Measurements from ENCODE around the gene NPAT.

NPAT gene

DNA sequence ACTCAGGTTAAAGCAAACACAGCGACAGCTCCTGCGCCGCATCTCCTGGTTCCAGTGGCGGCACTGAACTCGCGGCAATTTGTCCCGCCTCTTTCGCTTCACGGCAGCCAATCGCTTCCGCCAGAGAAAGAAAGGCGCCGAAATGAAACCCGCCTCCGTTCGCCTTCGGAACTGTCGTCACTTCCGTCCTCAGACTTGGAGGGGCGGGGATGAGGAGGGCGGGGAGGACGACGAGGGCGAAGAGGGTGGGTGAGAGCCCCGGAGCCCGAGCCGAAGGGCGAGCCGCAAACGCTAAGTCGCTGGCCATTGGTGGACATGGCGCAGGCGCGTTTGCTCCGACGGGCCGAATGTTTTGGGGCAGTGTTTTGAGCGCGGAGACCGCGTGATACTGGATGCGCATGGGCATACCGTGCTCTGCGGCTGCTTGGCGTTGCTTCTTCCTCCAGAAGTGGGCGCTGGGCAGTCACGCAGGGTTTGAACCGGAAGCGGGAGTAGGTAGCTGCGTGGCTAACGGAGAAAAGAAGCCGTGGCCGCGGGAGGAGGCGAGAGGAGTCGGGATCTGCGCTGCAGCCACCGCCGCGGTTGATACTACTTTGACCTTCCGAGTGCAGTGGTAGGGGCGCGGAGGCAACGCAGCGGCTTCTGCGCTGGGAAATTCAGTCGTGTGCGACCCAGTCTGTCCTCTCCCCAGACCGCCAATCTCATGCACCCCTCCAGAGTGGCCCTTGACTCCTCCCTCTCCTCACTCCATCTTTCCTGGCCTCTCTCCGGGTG lies at the start of gene NPAT, which contains the start of gene ATM:
Gene NPAT (minus strand): TSS at position 65 of the 774 bp plus-strand sequence. CDS start 102 bp downstream, outside the sequence.
Gene ATM (plus strand): TSS at position 494 of the 774 bp plus-strand sequence. CDS start 4,558 bp downstream, outside the sequence.
- DNase-seq (ENCODE audit: low spot score), result peak; percentile 90

- DNase-seq (ENCODE audit: low spot score), result no peak
Observed at GRCh38 chr11:108269583-108269982, 47.1 kb upstream of the NPAT start.

DNA sequence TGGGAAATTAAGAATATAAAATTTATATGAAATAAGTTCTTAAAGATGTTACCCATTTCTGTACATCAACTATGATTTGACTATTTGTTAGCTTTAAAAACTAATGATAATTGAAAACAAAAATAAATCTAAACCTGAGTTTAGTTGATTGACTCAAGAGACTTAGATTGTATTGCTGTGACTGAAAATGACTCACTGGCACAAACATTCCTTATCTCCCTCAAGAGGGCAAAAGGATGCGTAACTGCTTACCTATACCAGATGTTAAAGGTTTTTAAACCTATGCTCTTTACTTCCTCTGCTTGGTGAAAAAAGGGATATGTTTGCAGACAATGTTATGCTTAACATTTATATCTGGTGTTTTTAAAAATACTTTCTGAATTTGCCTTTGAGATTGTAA lies 30.7 kb upstream of the NPAT start:
- DNase-seq (ENCODE audit: low spot score), result no peak

DNA sequence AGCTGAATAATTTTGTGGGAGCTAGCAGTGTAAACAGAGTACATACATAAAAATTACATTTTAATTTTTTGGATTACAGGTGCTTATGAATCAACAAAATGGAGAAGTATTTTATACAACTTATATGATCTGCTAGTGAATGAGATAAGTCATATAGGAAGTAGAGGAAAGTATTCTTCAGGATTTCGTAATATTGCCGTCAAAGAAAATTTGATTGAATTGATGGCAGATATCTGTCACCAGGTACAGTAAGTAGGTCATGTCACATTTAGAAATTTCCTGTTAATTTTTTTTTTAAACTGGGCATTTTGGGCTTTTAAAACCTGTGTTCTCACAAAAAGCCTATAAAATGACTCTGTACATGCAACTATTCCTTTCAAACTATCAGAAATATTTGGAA lies 24.4 kb upstream of the NPAT start:
- DNase-seq (ENCODE audit: low spot score), result no peak

- DNase-seq (ENCODE audit: low spot score), result no peak
Observed at GRCh38 chr11:108246308-108246707, 23.9 kb upstream of the NPAT start.

DNA sequence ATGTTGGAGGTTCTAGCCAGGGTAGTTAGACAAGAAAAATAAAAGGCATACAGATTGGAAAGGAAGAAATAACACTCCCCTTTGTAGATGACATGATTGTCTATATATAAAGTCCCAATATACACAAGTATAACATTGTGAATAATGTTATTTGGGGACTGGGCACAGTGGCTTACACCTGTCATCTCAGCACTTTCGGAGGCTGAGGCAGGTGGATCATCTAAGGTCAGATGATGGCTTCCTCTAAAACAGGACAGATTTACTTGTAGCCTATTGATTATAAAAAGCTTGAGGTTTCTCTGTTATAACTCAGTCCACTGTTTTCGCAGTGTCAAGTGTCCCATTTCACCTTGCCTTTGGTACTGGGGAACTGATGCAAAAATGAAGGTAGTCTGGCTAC lies 20.0 kb upstream of the NPAT start:
- no peak for DNase-seq (ENCODE audit: low spot score)

- DNase-seq (ENCODE audit: low spot score), result no peak
Observed at GRCh38 chr11:108241330-108242037, 19.0 kb upstream of the NPAT start.

- no peak for DNase-seq (ENCODE audit: low spot score)
Observed at GRCh38 chr11:108239076-108239475, 16.6 kb upstream of the NPAT start.

GRCh38 chr11:108237058-108237481 lies 14.6 kb upstream of the NPAT start:
- no peak for DNase-seq (ENCODE audit: low spot score)

DNA sequence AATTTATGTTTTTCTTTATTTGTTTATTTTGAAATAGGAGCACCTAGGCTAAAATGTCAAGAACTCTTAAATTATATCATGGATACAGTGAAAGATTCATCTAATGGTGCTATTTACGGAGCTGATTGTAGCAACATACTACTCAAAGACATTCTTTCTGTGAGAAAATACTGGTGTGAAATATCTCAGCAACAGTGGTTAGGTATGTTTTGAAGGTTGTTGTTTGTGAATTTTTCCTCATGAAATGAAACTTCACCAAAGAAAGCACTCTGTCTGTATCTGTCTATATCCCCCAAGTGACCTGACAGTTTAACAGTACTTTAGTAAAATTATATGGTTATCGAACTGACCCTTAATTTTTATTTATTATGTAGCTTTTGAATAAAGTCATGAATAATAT lies 13.2 kb upstream of the NPAT start:
- no peak for DNase-seq (ENCODE audit: low spot score)

DNA sequence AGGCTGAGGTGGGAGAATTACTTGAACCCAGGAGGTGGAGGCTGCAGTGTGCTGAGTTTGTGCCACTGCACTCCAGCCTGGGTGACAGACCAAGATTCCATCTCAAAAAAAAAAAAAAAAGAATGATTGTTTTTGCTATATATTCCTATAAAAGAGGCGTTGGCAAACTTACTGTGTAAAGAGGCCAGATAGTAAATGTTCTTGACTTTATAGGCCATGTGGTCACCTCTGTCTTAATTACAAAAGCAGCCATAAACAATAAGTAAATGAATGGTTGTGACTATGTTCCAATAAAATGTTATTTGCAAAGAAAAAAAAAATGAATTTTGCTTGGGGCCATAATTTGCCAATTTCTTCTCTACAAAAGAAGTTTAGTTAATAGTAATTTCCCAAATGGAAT lies 12.8 kb upstream of the NPAT start:
- DNase-seq (ENCODE audit: low spot score), result no peak

DNA sequence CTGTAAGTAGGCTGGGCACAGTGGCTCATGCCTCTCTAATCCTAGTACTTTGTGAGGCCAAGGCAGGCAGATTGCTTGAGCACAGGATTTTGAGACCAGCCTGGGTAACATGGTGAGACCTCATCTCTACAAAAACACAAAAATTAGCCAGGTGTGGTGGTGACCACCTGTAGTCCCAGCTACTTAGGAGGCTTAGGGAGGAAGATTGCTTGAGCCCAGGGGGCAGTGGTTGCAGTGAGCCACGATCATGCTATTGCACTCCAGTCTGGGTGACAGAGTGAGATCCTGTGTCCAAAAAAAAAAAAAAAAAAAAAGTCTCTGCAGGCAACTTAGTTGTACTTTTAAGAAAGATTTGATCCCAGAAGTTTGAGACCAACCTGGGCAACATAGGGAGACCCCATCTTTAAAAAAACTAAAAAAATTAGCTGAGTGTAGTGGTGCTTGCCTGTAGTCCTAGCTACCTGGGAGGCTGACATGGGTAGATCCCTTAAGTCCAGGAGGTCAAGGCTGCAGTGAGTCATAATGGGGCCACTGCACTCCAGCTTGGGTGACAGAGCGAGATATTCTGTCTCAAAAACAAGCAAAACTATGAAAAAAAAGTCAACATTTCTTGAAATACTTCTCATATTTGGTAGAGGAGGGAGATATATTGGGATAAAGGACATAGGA lies 11.0 kb upstream of the NPAT start:
- no peak for DNase-seq (ENCODE audit: low spot score)

DNA sequence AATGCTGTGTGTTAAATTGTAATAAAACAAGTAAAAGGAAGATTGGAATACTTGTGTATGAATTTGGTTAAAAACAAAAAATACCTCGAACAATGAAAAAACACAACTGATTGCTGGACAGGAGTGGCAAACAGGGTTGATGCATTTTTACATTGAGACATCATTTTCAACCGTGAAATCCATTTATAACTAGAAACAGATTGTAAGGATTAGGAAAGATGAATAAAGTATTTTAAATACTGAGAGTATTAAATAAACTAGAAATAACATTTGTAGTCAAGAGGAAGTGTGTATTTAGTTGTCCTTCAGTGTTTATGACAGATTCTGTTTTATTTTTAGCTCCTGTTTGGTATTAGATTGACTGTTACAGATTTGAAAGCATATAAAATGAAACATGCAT lies 5.8 kb upstream of the NPAT start:
- DNase-seq (ENCODE audit: low spot score), result no peak

DNA sequence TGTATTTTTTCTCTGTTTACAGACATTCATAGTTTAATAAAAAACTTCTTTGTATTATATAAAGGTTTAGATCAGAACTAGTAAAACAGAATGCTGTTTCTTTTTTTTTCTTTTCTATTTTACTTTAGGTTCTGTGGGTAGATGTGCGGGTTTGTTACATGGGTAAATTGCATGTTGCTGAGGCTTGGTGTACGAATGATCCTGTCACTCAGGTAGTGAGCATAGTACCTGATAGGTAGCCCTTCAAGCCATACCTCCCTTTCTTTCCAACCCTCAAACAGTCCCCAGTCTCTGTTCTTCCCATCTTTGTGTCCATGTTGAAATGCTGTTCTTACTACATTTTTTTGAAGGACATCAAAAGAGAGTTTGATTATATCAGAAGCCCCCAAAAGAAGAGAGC lies 3.6 kb upstream of the NPAT start:
- no peak for DNase-seq (ENCODE audit: low spot score)

DNA sequence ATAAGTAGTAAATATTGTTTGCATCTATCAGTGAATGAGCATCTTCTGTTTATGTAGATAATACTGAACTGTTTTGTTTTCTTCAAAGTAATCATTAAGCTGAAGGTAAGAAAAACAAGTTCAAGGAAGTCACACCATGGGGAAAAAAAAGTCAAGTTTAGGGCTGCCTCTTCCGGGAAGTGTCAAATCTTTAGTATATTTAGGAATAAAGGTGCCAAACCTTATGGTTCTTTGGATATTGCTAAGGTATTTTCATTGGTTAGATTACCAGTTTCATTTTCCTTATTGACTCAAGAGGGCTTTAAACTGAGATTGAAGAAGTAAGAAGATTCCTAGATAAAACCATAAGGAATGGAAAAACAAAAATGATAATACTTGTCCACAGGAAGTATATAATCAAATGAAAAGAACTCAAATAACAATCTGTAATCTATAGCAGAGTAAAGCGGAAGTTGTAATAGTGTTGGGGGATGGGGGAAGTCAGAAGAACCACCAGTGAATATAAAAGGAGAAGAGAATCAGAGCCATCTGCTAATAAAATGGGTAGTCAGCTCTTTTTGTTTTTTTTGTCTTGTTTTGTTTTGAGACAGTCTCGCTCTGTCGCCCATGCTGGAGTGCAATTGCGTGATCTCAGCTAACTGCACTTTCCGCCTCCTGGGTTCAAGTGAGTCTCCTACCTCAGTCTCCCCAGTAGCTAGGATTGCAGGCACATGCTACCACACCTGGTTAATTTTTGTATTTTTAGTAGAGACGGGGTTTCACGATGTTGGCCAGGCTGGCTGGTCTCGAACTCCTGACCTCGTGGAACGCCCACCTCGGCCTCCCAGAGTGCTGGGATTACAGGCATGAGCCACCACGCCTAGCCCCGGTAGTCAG lies 2.7 kb upstream of the NPAT start:
- no peak for DNase-seq (ENCODE audit: low spot score)

- no peak for DNase-seq (ENCODE audit: low spot score)
Observed at GRCh38 chr11:108224366-108224765, 1.9 kb upstream of the NPAT start.

DNA sequence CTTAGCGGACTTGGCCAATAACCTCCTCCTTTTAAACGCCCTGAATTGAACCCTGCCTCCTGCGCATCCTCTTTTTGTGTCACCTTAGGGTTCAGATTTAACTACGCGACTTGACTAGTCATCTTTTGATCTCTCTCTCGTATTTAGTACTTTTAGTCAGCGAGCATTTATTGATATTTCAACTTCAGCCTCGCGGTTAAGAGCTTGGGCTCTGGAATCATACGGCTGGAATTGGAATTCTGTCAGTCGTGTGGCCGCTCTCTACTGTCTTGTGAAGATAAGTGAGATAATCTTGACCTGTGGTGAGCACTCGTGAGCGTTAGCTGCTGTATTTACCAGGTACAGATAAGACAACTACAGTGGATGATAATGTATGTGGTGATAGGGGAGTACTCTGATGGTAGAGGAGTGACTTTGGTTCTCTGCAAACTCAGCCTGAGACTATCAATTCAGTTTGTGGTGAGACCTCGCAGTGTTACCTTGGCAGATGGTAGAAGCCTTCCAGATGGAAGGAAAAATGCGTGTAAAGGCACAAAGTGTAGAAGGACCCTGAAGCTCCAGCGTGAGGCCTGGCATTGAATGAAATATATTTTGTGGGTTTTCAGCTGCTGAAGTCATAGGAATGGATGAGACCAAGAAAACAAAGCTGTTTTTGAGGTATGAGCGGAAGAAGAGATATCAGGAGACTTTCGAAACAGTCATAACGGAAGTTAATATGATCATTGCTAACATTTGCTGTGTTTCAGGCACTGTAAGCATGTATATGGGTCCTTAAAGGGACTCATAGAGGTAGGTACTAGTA lies 1.1 kb upstream of the NPAT start:
- DNase-seq (ENCODE audit: low spot score), result no peak

DNA sequence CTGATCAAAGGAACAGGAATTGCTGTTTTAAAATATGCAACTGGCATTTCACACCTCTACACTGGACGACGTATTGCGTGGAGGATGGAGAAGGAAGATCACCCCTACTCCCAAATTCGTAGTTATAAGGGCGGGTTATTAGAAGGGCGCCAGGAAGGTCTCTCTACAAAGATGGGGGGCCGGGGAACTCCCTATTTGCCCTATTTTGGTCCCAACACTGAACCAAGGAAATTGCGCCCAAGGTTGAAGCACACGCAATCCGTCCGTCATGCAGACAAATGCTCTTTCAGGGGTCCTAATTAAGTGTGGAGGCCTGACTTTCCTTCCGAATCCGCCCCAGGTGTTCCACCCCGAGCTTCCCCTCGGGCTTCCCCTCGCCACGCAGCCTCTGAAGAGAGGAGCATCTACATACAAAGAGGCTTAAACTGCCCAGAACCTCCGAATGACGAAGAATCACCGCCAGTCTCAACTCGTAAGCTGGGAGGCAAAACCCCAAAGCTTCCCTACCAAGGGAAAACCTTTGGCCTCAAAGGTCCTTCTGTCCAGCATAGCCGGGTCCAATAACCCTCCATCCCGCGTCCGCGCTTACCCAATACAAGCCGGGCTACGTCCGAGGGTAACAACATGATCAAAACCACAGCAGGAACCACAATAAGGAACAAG lies 396 bp downstream of the NPAT start:
- peak; percentile 34 for DNase-seq (ENCODE audit: low spot score)

DNA sequence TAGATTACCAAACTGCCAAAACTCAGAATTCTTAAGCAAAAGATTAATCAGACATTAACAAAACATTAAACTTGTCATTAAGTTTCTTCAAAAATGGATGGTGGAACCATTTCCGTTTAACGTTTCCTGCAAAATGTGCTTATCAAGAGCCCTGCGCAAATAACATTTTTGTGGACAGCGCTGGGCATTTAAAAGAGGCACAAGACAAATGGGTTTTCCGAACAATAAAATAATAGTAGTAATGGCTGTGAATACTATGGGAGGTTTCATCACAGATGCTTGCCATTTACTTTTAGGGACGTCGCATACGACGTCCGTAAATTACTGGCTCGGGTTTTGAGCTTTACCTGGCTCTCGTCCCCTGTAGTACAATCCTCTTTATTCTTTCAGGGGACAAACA lies 1.1 kb downstream of the NPAT start:
- no peak for DNase-seq (ENCODE audit: low spot score)

DNA sequence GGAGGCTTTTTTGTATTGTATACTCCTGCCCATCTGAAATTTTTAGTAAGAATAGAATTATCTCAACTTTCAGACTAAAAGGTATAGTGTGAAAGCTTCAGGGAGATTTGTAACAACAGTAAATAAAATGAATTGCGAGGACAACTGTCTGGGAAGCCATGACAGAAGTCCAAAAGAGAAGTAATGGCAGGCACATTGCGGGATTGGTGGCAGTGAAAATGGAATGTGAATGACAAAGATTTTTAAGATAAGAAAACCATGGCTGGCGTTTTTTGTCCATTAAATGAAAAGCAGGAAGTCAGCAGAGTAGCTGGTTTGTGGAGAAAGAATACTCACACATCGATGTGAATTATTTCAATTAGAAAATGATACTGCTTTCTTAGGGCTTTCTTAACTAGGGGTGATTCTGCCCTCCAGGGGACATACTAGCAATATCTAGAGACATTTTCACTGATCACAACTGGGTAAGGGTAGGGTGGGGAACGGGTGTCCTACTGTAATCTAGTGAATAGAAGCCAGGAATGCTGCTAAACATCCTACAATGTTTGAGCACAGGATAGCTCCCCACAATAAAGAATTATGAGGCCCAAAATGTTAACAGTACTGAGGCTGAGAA lies 1.6 kb downstream of the NPAT start:
- no peak for DNase-seq (ENCODE audit: low spot score)
